GM18508 (cell line): ENCODE measurements around the gene NLGN1.
"Not testable (repeated sequence)": the region's sequence is repeated elsewhere in the genome, so short reads cannot be mapped to it uniquely, and the experiment has no call there.

Source experiments
- ATAC-seq: cut with Tn5 transposase; IDR thresholded peaks from one replicate; pipeline ENCODE4 v1.9.1; 2021; ENCODE audit warnings: moderate number of reproducible peaks; ENCODE audit not compliant: insufficient read depth, unreplicated experiment

Gene NLGN1

GRCh38 chr3:174232028-174232657 lies 834.6 kb downstream of the NLGN1 start:
- not testable (repeated sequence) for ATAC-seq

GRCh38 chr3:174232658-174233429 lies 835.3 kb downstream of the NLGN1 start:
- ATAC-seq: no peak

DNA sequence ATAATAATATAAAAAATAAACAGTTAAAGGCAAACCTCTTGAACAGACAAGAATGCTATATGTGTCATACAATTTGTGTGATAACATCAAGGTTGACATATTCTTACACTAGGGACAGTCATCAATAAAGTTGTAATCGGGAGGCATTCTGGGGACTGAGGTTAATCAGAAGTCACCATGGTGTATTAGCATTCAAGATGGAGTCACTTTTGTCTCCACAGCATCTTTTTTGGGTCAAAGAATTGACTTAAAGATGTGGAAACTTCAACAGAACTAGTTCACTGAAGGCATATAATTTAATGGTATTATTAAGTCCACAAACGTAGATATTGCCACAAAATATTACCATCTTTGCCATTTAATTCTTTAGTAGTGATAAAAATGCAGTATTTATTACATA lies 836.0 kb downstream of the NLGN1 start:
- ATAC-seq: no peak

- no peak for ATAC-seq
Observed at GRCh38 chr3:174242311-174243041, 844.9 kb downstream of the NLGN1 start.

- ATAC-seq: no peak
Observed at GRCh38 chr3:174243171-174243570, 845.6 kb downstream of the NLGN1 start.

DNA sequence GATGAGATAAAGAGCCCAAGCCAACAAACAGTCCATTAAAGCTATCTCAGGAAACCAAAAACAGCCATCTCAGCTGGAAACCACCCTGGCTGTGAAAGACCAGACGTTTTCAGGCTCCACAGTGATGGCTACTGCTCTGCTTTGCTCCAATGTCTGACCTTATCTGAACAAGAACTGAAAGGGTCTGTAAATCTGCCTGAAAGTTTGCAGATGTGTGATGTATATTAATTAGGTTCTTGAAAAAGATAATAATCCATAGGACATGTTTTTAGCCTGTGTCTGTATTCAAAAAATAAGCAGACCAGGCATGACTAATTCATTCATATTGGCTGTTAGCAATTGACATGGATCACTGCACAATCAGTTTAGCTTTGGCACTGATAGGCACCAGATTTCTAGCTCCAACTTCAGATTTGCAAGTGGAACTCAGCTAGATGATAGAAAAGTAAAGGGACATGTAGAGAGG lies 850.2 kb downstream of the NLGN1 start:
- no peak for ATAC-seq

GRCh38 chr3:174251681-174252080 lies 854.1 kb downstream of the NLGN1 start:
- ATAC-seq: no peak

DNA sequence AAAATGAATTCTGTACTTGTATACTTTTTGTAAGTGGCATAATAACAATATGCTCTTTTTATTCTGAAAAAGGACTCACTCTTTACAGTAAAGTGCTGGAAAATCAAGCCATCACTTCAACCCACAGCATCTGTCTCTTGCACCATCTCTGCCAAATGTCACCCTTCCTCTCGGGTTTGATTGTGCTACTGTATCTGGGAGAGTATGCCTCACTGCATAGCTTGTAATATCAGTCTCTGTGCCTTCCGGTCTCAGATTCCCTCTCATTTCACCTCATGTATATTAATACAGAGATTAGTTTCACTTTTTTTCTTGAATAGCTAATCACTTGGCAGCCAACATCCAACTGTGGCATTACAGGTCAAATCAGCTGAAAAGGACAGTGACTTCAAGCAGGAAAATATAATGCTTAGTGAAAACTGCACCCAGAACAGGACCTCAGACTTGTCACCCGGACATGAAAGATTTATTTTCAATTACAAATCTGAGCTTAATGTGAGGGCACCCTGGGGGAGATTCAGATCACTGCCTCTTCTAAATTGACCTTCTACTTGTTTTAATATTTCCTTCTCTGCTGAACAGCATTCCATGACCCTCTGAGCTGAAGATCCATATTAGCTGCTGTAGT lies 855.8 kb downstream of the NLGN1 start:
- no peak for ATAC-seq

DNA sequence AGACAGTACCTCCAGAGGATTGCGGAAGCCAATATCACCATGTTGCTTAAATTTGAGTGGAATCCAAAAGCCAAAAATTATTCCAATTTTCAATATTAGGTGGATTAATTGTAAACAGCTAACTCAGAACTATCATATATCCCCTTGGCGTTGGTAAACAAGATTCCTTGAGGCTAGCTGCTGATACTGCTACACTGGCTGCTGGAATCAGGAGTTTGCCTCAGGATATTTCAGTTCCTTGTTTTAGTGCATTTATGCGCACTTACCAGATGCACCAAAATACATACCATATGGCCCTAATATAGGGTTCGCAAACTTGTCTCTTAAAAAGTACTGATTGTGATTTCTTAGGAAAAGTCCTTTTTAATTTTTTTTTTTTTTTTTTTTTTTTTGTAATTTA lies 856.4 kb downstream of the NLGN1 start:
- ATAC-seq: no peak

DNA sequence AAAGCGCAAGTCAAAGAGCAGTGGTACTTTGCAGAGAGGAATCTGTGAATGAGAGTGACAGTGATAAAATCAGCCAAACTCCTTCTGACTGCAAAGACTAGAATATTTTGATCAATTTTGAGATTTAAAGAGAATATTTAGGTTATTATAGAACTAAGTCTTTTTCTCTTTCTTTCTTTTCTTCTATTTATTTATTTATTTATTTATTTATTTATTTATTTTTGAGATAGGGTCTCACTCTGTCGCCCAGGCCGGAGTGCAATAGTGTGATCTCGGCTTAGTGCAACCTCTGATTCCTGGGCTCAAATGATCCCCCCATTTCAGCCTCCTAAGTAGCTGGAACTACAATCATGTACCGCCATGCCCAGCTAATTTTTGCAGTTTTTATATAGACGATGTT lies 857.9 kb downstream of the NLGN1 start:
- no peak for ATAC-seq

DNA sequence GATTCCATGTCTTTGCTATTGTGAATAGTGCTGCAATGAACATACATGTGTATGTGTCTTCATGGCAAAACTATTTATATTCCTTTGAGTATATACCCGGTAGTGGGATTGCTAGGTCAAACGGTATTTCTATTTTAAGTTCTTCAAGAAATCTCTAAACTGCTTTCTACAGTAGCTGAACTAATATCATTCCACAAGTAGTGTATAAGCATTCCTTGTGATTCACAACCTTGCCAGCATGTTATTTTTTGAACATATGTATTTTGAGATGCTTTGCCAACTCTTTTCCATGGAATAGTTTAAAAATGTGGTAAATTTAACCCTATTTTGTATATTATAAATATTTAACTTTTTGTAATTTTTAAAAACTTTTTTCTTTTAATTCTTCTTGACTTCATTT lies 868.9 kb downstream of the NLGN1 start:
- ATAC-seq: no peak

DNA sequence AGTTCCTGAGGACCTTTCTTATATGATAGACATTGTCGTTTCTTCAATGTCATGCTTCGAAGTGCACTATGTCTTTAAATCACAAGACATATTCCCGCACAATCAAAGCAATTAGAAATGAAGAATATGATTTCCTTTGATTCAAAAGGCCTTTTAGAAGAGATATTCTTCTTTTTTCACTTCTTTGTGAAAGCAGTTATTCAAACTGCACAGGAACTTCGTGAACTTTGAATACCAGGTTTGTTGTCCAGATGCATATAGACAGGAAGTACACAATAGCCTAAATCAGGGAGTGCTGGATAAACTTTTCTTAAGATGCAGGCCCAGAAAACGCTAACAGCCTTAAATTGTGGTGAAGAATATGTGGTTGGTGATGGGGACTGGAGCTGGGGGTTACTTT lies 870.5 kb downstream of the NLGN1 start:
- ATAC-seq: no peak

GRCh38 chr3:174268586-174268985 lies 871.0 kb downstream of the NLGN1 start:
- ATAC-seq: no peak

- ATAC-seq: no peak
Observed at GRCh38 chr3:174270841-174271240, 873.3 kb downstream of the NLGN1 start.

GRCh38 chr3:174275336-174275735 lies 877.8 kb downstream of the NLGN1 start:
- ATAC-seq: no peak

DNA sequence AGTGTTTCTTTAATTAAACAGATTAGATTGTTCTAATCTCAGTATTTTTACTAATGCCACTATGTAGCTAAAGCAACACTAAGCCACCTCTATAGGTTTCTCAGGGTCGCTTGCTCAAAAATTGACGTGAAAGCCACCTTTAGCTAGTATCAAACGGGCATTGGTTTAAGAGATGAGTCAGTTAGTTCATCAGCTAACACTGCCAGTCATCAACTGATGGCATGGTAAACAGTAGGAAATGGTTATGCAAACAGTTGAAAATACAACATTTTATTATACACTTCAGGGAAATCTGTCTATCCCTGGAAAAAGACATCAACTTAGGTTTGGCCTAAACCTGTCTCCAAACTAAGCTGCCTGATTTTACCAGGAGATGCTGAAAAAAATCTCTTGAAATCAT lies 879.3 kb downstream of the NLGN1 start:
- no peak for ATAC-seq

DNA sequence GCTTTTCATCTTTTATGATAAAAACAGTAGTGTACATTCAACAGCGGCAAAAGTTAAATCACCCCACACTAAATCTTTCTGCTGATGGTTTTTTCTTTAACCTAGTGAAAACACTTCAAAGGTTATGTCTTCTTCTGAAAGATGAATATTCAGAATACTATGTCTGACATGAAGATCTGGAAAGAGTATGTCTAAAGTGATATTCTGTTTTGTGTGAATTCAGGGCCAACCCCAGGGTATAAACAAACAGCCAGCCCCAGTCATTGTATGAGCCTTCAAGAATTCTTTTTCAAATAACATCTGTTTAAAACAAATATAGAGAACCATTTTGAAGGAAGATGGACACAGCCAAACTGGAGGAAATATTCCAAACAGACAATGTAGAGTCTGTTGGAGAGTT lies 880.5 kb downstream of the NLGN1 start:
- ATAC-seq: no peak

- ATAC-seq: no peak
Observed at GRCh38 chr3:174280186-174280585, 882.6 kb downstream of the NLGN1 start.

- ATAC-seq: no peak
Observed at GRCh38 chr3:174285242-174285864, 887.8 kb downstream of the NLGN1 start.

GRCh38 chr3:174287705-174288104 lies 890.2 kb downstream of the NLGN1 start:
- no peak for ATAC-seq
